ENCODE data around the gene RXRA.

Gene RXRA

GRCh38 chr9:134291961-134292871 is 34.0 kb upstream of the RXRA start:
- no peak for TF ChIP-seq CTCF (IDR thresholded peaks at IDR 0.05; ENCODE audit: low read depth, low read length)
- H3K27ac ChIP-seq: no peak overlapping the region

GRCh38 chr9:134293031-134293521 is 33.2 kb upstream of the RXRA start:
- Histone ChIP-seq H3K27me3 (ENCODE audit: insufficient read depth, low read depth, severe bottlenecking) (no peaks in the 10 kb centered on the region), H3K27ac (no peak overlapping the region), H3K4me3 (ENCODE audit: low read depth, low read length) (no peak overlapping the region), H3K36me3 (no peaks in the 10 kb centered on the region), H3K9me3 (ENCODE audit: severe bottlenecking) (no peaks in the 10 kb centered on the region)
- DNase-seq: no peak
- no peak for TF ChIP-seq CTCF (IDR thresholded peaks at IDR 0.05; ENCODE audit: low read depth, low read length)

More at GRCh38 chr9:134291961-134292871, 34.0 kb upstream of the RXRA start:
- no peaks in the 10 kb centered on the region for H3K27me3 ChIP-seq (ENCODE audit: insufficient read depth, low read depth, severe bottlenecking)
- no peak overlapping the region for H3K4me3 ChIP-seq (ENCODE audit: low read depth, low read length)
- DNase-seq: no peak
- no peaks in the 10 kb centered on the region for H3K9me3 ChIP-seq (ENCODE audit: severe bottlenecking)
- H3K36me3 ChIP-seq: no peaks in the 10 kb centered on the region

GRCh38 chr9:134293611-134294152 is 32.6 kb upstream of the RXRA start:
- Histone ChIP-seq H3K27ac (no peak overlapping the region), H3K9me3 (ENCODE audit: severe bottlenecking) (no peaks in the 10 kb centered on the region), H3K27me3 (ENCODE audit: insufficient read depth, low read depth, severe bottlenecking) (no peaks in the 10 kb centered on the region), H3K4me3 (ENCODE audit: low read depth, low read length) (no peak overlapping the region), H3K36me3 (no peaks in the 10 kb centered on the region)
- no peak for TF ChIP-seq CTCF (IDR thresholded peaks at IDR 0.05; ENCODE audit: low read depth, low read length)
- no peak for DNase-seq

GRCh38 chr9:134294153-134295071 is 31.8 kb upstream of the RXRA start:
- no peak for DNase-seq
- TF ChIP-seq CTCF (IDR thresholded peaks at IDR 0.05; ENCODE audit: low read depth, low read length): no peak
- Histone ChIP-seq H3K4me3 (ENCODE audit: low read depth, low read length) (no peak overlapping the region), H3K27ac (no peak overlapping the region), H3K27me3 (ENCODE audit: insufficient read depth, low read depth, severe bottlenecking) (no peaks in the 10 kb centered on the region), H3K9me3 (ENCODE audit: severe bottlenecking) (no peaks in the 10 kb centered on the region), H3K36me3 (no peaks in the 10 kb centered on the region)

GRCh38 chr9:134295101-134295745 is 31.0 kb upstream of the RXRA start:
- Histone ChIP-seq H3K9me3 (ENCODE audit: severe bottlenecking) (no peaks in the 10 kb centered on the region), H3K4me3 (ENCODE audit: low read depth, low read length) (no peak overlapping the region), H3K36me3 (no peaks in the 10 kb centered on the region), H3K27ac (no peak overlapping the region), H3K27me3 (ENCODE audit: insufficient read depth, low read depth, severe bottlenecking) (no peaks in the 10 kb centered on the region)
- no peak for DNase-seq
- TF ChIP-seq CTCF (IDR thresholded peaks at IDR 0.05; ENCODE audit: low read depth, low read length): no peak

All from WERI-Rb-1 (cell line).